ENCODE measurements around the gene CCP110. TPM values are rescaled to one million over a fixed set of nuclear protein-coding genes. Genes with fewer than 3 reads are reported as not detected.

The CCP110 gene
- total and polyA plus RNA-seq, 2 of the 13 experiments (the other 11 are each of a cell fraction or from before 2014, with no cell fraction given): 10.0 to 11.1 TPM

DNA sequence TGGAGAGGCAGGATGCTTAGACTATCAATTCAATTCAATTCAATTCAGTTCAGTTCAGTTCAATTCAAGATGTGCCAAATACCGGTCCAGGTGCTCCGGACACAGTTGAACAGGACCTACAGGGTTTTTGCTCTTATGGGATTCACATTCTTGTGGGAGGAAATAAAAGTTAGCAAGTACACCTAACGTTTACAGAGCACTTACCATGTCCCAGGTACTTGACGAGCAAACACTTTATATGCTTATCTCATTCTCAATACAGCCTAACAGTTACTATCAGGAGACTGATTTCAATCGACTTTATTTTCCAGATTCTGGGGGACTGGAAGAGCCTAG is 1.4 kb upstream of the CCP110 start (continued):
- TF ChIP-seq POLR2A (IDR thresholded peaks at IDR 0.05; ENCODE audit: insufficient read depth in 1 of 2, low read depth in 2 of 2, low read length in 2 of 2) (no peak), PHF20 (CRISPR knock-in tag; IDR thresholded peaks at IDR 0.05) (no peak), YEATS2 (CRISPR knock-in tag; IDR thresholded peaks at IDR 0.05; ENCODE audit: borderline replicate concordance) (no peak), MTA3 (CRISPR knock-in tag; IDR thresholded peaks at IDR 0.05) (no peak), ZNF564 (CRISPR knock-in tag; IDR thresholded peaks at IDR 0.05) (0 out of 2 replicates have a peak, but pooled peaks have one; percentile 16), ZSCAN21 (CRISPR knock-in tag; IDR thresholded peaks at IDR 0.05; ENCODE audit: borderline replicate concordance) (no peak), MXD1 (CRISPR knock-in tag; IDR thresholded peaks at IDR 0.05) (no peak), REXO4 (CRISPR knock-in tag; IDR thresholded peaks at IDR 0.05; ENCODE audit: borderline replicate concordance) (no peak), ZBTB14 (CRISPR knock-in tag; IDR thresholded peaks at IDR 0.05) (no peak), FOXC1 (CRISPR knock-in tag; IDR thresholded peaks at IDR 0.05; ENCODE audit: borderline replicate concordance) (no peak), DBP (CRISPR knock-in tag; IDR thresholded peaks at IDR 0.05; ENCODE audit: not compliant biosample characterization) (no peak), ZNF616 (CRISPR knock-in tag; IDR thresholded peaks at IDR 0.05; ENCODE audit: low read depth) (no peak), TARDBP (CRISPR knock-in tag; IDR thresholded peaks at IDR 0.05) (no peak), PAWR (CRISPR knock-in tag; IDR thresholded peaks at IDR 0.05; ENCODE audit: borderline replicate concordance) (peak; percentile 20; the same call in 1 of the 2 replicates), ZNF572 (CRISPR knock-in tag; IDR thresholded peaks at IDR 0.05) (no peak), ZNF383 (CRISPR knock-in tag; IDR thresholded peaks at IDR 0.05; ENCODE audit: borderline replicate concordance) (peak; percentile 48; the same call in 1 of the 2 replicates), ZSCAN29 (CRISPR knock-in tag; conservative IDR thresholded peaks at IDR 0.05) (0 out of 2 replicates have a peak, but pooled peaks have one; percentile 32), ZNF484 (CRISPR knock-in tag; IDR thresholded peaks at IDR 0.05; ENCODE audit: borderline replicate concordance, low read depth) (no peak), CENPT (CRISPR knock-in tag; IDR thresholded peaks at IDR 0.05; ENCODE audit: low read depth) (no peak), HMG20A (CRISPR knock-in tag; IDR thresholded peaks at IDR 0.05; ENCODE audit: borderline replicate concordance) (no peak), ZFYVE20 (CRISPR knock-in tag; IDR thresholded peaks at IDR 0.05; ENCODE audit: borderline replicate concordance, low read depth) (no peak), KLF11 (CRISPR knock-in tag; IDR thresholded peaks at IDR 0.05) (no peak), ZFP41 (CRISPR knock-in tag; IDR thresholded peaks at IDR 0.05; ENCODE audit: borderline replicate concordance) (no peak), DNMT3B (CRISPR knock-in tag; conservative IDR thresholded peaks at IDR 0.05) (no peak), STAT5B (CRISPR knock-in tag; IDR thresholded peaks at IDR 0.05) (no peak), ZSCAN20 (CRISPR knock-in tag; IDR thresholded peaks at IDR 0.05; ENCODE audit: borderline replicate concordance) (no peak)
- TF ChIP-seq, protein P1, sequence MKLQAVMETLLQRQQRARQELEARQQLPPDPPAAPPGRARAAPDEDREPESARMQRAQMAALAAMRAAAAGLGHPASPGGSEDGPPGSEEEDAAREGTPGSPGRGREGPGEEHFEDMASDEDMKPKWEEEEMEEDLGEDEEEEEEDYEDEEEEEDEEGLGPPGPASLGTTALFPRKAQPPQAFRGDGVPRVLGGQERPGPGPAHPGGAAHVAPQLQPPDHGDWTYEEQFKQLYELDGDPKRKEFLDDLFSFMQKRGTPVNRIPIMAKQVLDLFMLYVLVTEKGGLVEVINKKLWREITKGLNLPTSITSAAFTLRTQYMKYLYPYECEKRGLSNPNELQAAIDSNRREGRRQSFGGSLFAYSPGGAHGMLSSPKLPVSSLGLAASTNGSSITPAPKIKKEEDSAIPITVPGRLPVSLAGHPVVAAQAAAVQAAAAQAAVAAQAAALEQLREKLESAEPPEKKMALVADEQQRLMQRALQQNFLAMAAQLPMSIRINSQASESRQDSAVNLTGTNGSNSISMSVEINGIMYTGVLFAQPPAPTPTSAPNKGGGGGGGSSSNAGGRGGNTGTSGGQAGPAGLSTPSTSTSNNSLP (IDR thresholded peaks at IDR 0.05; ENCODE audit: low read depth, low read length): no peak
